CD14-positive monocyte (primary cell): ENCODE data around the gene SOD3. TPM values are rescaled to one million over a fixed set of nuclear protein-coding genes. Genes with fewer than 3 reads are reported as not detected.

Experiments used
- DNase-seq, 3 donors: peaks; one replicate each; pipeline ENCODE4 v3.0.0-alpha.2; 2011 to 2022
- H2AFZ ChIP-seq: 2 replicates; pipeline ENCODE4 v1.6.0; 2012; ENCODE audit warnings: mild to moderate bottlenecking, low read depth, low read length, inconsistent platforms; ENCODE audit not compliant: insufficient read depth, poor library complexity, severe bottlenecking
- H3K27ac ChIP-seq, 2 donors: 1 replicate in 1 of 2; 2 replicates in 1 of 2; pipeline ENCODE4 v1.5.1; 2012 to 2013; ENCODE audit warnings: low read length in 2 of 2, control low read depth in 1 of 2, inconsistent platforms in 1 of 2, low read depth in 1 of 2, mild to moderate bottlenecking in 1 of 2
- H3K27me3 ChIP-seq, 2 donors: one replicate each; pipeline versions ENCODE4 v1.6.0 to v1.6.1; 2011 to 2013; ENCODE audit warnings: low read length in 2 of 2; ENCODE audit not compliant: control insufficient read depth in 2 of 2, insufficient read depth in 2 of 2
- H3K36me3 ChIP-seq, 2 donors: replicated peaks in 1 of 2; 1 replicate in 1 of 2; 2 replicates in 1 of 2; pipeline versions ENCODE4 v1.5.1 to v1.6.1; 2012 to 2013; ENCODE audit warnings: low read length in 2 of 2, control low read depth in 1 of 2, inconsistent platforms in 1 of 2, mild to moderate bottlenecking in 1 of 2; ENCODE audit not compliant: insufficient read depth in 2 of 2, control insufficient read depth in 1 of 2
- H3K4me1 ChIP-seq, 2 donors: 1 replicate in 1 of 2; 2 replicates in 1 of 2; pipeline versions ENCODE4 v1.5.1 to v1.6.1; 2012 to 2013; ENCODE audit warnings: low read length in 2 of 2, control low read depth in 1 of 2, inconsistent platforms in 1 of 2, mild to moderate bottlenecking in 1 of 2, moderate library complexity in 1 of 2; ENCODE audit not compliant: insufficient read depth in 2 of 2, control insufficient read depth in 1 of 2
- H3K4me2 ChIP-seq: replicated peaks from 2 replicates; pipeline ENCODE3; 2012; ENCODE audit warnings: low read length, moderate library complexity, mild to moderate bottlenecking; ENCODE audit not compliant: poor library complexity, severe bottlenecking; ENCODE audit errors: extremely low read depth
- H3K4me3 ChIP-seq, 3 experiments: fragments of 200-600 bp in 1 of 3; sonication (generic) in 1 of 3; replicated peaks in 1 of 3; 1 replicate in 2 of 3; 2 replicates in 1 of 3; pipeline ENCODE4 v1.5.1; 2011 to 2013; ENCODE audit warnings: low read length in 3 of 3, mild to moderate bottlenecking in 3 of 3, control low read depth in 2 of 3, low read depth in 2 of 3, inconsistent platforms in 1 of 3, moderate library complexity in 1 of 3
- H3K79me2 ChIP-seq: 2 replicates; pipeline ENCODE4 v1.6.0; 2012; ENCODE audit warnings: mild to moderate bottlenecking, control low read depth, inconsistent platforms, low read length, moderate library complexity; ENCODE audit not compliant: insufficient read depth
- H3K9ac ChIP-seq: 2 replicates; pipeline ENCODE4 v1.6.0; 2017; ENCODE audit warnings: low read length, mild to moderate bottlenecking; ENCODE audit not compliant: insufficient read depth, poor library complexity, severe bottlenecking
- H3K9me3 ChIP-seq, 2 donors: replicated peaks in 1 of 2; 1 replicate in 1 of 2; 2 replicates in 1 of 2; pipeline versions ENCODE4 v1.5.1 to v1.6.1; 2012 to 2013; ENCODE audit warnings: low read length in 2 of 2, control low read depth in 1 of 2; ENCODE audit not compliant: control insufficient read depth in 1 of 2, insufficient read depth in 1 of 2
- H4K20me1 ChIP-seq: 2 replicates; pipeline ENCODE4 v1.6.0; 2012; ENCODE audit warnings: mild to moderate bottlenecking, low read length, control low read depth, moderate library complexity; ENCODE audit not compliant: insufficient read depth
- H3K27ac Mint-ChIP-seq, 7 donors: one replicate each; pipeline ENCODE4 v1.8.0; 2020; ENCODE audit warnings: mild to moderate bottlenecking in 7 of 7, mixed read lengths in 7 of 7, moderate library complexity in 6 of 7, inconsistent platforms in 2 of 7
- H3K27me3 Mint-ChIP-seq, 3 donors: one replicate each; pipeline ENCODE4 v1.8.0; 2021 to 2022; ENCODE audit warnings: low read depth in 3 of 3, mild to moderate bottlenecking in 3 of 3, mixed read lengths in 3 of 3, moderate library complexity in 3 of 3, inconsistent platforms in 1 of 3
- H3K36me3 Mint-ChIP-seq, 2 donors: one replicate each; pipeline ENCODE4 v1.8.0; 2020; ENCODE audit warnings: mixed read lengths in 2 of 2, inconsistent platforms in 1 of 2, mild to moderate bottlenecking in 1 of 2
- H3K4me1 Mint-ChIP-seq: one replicate; pipeline ENCODE4 v1.8.0; 2020; ENCODE audit warnings: mild to moderate bottlenecking, mixed read lengths
- H3K4me3 Mint-ChIP-seq, 2 donors: one replicate each; pipeline ENCODE4 v1.8.0; 2020; ENCODE audit warnings: mild to moderate bottlenecking in 2 of 2, mixed read lengths in 2 of 2, moderate library complexity in 1 of 2
- H3K9me3 Mint-ChIP-seq, 7 donors: one replicate each; pipeline ENCODE4 v1.8.0; 2020 to 2022; ENCODE audit warnings: mixed read lengths in 7 of 7, mild to moderate bottlenecking in 6 of 7, moderate library complexity in 6 of 7, inconsistent platforms in 2 of 7
- CTCF ChIP-seq: fragments of 200-600 bp; IDR thresholded peaks from one replicate; pipeline ENCODE4 v1.8.0; 2022; ENCODE audit warnings: antibody characterized with exemption, mild to moderate bottlenecking
- WGBS: methylation state at CpG from one replicate; pipeline ENCODE4 v1.1.5; 2013; ENCODE audit warnings: missing lambda C conversion rate; ENCODE audit not compliant: insufficient coverage; 5-methylcytosine and 5-hydroxymethylcytosine counted together
- intact Hi-C, 2 donors: fragments of 100-400 bp; cut with micrococcal nuclease; formaldehyde crosslinking; loops; one replicate each; pipeline versions ENCODE4 v1.15.0 to v1.15.1; 2023
- polyA plus RNA-seq, 3 donors: library from polyadenylated mRNA; depleted of rRNA in 1 of 3; unstranded in 2 of 3; stranded (reverse) in 1 of 3; fragments of 300-500 nt in 2 of 3; fragments of >200 nt in 1 of 3; fragmentation: Illumina TruSeq in 2 of 3; gene quantifications; 1 replicate in 2 of 3; 2 replicates in 1 of 3; pipeline ENCODE4 v1.2.3, GENCODE V29; 2012 to 2021

Gene SOD3
- polyA plus RNA-seq, 3 donors = not detected

- peaks cover 0 to 1% (median 0%) of the 10 kb centered on the region in 3 donors for H3K27me3 Mint-ChIP-seq
- no peaks in the 10 kb centered on the region for H3K4me1 ChIP-seq
Measured at GRCh38 chr4:24845132-24845531, 49.8 kb downstream of the SOD3 start.

GRCh38 chr4:24845902-24846301 is 50.5 kb downstream of the SOD3 start:
- H3K36me3 ChIP-seq = peaks cover 9 to 43% of the 10 kb centered on the region in 2 donors
- Mint-ChIP-seq H3K4me1 (peaks cover 2% of the 10 kb centered on the region), H3K27ac (no peak overlapping the region), H3K36me3 (peaks cover 52 to 59% of the 10 kb centered on the region in 2 donors), H3K9me3 (peaks cover 0 to 2% (median 0%) of the 10 kb centered on the region in 7 donors), H3K4me3 (no peak overlapping the region), H3K27me3 (peaks cover 0 to 1% (median 0%) of the 10 kb centered on the region in 3 donors)
- no peak overlapping the region for H2AFZ ChIP-seq
- H3K79me2 ChIP-seq = no peaks in the 10 kb centered on the region
- no peak for DNase-seq
- no peak overlapping the region for H3K4me2 ChIP-seq
- H3K4me1 ChIP-seq = no peaks in the 10 kb centered on the region
- H3K27me3 ChIP-seq = no peaks in the 10 kb centered on the region
- H3K9me3 ChIP-seq = no peaks in the 10 kb centered on the region
- WGBS = 100% methylated on average over 2 of the region's 5 CpGs
- TF ChIP-seq CTCF = no peak
- peaks cover 3% of the 10 kb centered on the region for H4K20me1 ChIP-seq
- H3K27ac ChIP-seq = no peak overlapping the region
- H3K9ac ChIP-seq = no peak overlapping the region
- no peak overlapping the region for H3K4me3 ChIP-seq
- intact Hi-C loops = no loop called here

More at GRCh38 chr4:24845132-24845531, 49.8 kb downstream of the SOD3 start:
- intact Hi-C loops = no loop called here
- H4K20me1 ChIP-seq = peaks cover 3% of the 10 kb centered on the region
- H3K36me3 ChIP-seq = peaks cover 8 to 43% of the 10 kb centered on the region in 2 donors
- no peak overlapping the region for H3K4me3 Mint-ChIP-seq
- no peak overlapping the region for H3K4me3 ChIP-seq
- DNase-seq = no peak
- no peaks in the 10 kb centered on the region for H3K27me3 ChIP-seq
- no peak overlapping the region for H2AFZ ChIP-seq
- no peak overlapping the region for H3K9ac ChIP-seq
- no peak overlapping the region for H3K4me2 ChIP-seq
- WGBS = 92% methylated on average over 6 of the region's 8 CpGs
- H3K9me3 Mint-ChIP-seq = peaks cover 0 to 2% (median 0%) of the 10 kb centered on the region in 7 donors
- H3K79me2 ChIP-seq = no peaks in the 10 kb centered on the region
- H3K36me3 Mint-ChIP-seq = peaks cover 52 to 58% of the 10 kb centered on the region in 2 donors
- peaks cover 2% of the 10 kb centered on the region for H3K4me1 Mint-ChIP-seq
- no peak overlapping the region for H3K27ac ChIP-seq
- no peaks in the 10 kb centered on the region for H3K9me3 ChIP-seq
- no peak for TF ChIP-seq CTCF
- no peak overlapping the region for H3K27ac Mint-ChIP-seq
